HG02973 (cell line): Measurements from ENCODE around the gene CPS1.

Experiments
- ATAC-seq: cut with Tn5 transposase; IDR thresholded peaks from one replicate; pipeline ENCODE4 v1.9.1; 2021; ENCODE audit warnings: moderate library complexity; ENCODE audit not compliant: unreplicated experiment

Gene CPS1

DNA sequence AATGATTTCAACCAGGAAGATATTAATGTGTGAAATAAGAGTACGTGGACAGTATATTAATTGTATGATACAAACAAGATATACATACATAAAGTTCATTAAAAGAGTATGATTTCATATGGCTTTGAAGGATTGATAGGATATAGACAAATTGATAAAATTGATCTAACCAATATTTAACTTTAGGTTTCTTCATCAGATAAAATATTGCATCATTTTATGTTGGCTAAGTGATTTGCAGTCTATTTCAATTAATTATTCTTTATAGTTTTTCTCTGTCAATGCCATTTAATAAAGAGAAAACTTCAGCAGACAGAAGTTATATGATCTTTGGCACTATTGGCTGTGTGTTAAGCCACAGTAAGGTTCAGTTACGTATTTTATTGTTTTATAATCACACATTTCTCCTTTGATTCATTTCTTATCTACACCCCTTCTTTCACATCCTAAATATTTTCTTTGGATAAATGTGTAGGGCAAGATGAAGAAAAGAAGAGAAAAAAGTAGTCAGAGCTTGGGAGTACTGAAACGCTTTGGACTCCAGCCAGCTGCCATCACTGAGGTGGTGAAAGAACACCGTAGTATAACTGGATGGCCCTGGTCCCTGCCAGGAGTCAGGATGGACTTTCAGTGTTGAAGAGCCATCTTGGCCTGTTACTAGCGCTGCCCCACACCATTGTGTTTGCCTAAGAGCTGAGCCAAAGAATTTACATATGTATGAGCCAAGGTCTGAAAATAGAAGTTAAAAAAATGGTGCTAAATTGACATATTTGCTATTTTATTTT lies 9.8 kb upstream of the CPS1 start:
- no peak for ATAC-seq

DNA sequence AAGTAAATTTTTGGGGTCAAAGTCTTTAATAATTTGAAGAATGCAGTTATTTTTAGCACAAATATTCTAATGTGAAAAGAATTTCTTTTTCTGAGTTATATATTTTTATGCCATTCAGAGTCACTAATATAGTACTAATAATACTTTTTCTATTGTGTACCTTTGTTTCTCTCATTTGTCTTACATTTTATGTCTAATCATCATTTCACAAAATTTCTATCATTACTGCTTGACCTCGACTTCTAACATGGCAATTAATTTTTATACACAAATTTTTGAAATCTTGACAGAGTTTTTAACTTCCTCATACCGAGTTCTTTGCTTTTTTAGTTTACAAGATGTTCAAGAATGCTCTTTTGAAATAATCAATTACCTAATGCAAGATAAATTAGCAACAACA lies 8.4 kb upstream of the CPS1 start:
- ATAC-seq: no peak

DNA sequence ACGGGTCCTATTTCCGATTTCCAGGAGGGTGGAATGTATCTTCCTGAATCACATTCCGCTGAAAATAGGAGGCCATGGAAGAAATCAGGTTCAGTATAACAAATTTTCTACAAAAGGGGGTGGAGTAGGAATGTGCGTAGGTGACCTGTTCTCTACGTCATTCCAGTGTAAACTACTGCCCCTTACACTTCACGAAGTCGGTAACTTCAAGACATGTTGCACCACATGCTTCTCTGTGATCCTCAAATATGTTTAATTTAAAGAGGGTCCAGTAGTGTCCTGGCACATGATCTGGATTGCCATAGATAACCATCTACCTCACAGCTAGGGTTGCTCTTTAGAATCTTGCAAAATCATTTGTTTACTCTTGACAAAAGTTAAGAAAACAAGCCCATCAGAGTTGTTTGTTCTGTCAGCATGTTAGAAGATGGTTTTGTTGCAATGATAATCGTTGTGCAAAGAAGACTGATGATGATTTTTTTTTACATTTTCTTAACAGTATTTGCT lies 7.5 kb upstream of the CPS1 start:
- no peak for ATAC-seq

DNA sequence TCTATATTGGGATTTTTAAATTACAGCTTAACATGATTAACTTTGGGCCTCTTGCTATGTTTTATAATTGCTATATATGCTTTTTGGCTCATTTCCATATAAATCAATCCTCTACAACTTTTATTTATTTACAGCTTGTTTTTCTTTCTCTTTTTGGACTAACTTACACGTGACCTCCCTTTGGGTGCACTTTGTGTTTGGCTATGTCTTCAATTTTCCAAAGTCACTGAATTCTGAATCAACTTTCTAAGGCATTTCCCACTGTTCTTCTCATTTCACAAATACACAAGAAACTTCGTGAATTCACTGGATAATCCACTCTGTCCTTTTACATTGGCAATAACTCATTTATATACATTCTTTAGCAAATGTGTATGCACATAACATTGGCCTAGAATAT lies 5.4 kb upstream of the CPS1 start:
- no peak for ATAC-seq

DNA sequence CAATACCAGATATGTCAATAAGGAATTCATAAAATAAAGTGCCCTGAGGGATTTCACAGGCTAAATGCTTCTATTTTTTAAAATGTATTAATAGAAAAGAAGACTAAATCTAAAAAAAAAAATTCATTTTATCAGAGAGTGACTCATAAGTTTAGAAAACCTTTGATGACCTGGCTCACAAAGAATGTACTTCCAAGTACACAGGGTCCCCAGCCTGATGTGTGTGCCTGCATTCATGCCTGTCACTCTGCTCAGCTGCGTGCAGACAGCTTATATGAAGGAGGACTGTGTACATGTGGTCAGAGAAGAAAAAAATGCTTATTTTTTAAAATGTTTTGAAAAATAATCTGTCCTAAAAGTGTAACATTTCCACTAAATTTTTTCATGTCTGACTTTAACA lies 3.0 kb upstream of the CPS1 start:
- no peak for ATAC-seq

DNA sequence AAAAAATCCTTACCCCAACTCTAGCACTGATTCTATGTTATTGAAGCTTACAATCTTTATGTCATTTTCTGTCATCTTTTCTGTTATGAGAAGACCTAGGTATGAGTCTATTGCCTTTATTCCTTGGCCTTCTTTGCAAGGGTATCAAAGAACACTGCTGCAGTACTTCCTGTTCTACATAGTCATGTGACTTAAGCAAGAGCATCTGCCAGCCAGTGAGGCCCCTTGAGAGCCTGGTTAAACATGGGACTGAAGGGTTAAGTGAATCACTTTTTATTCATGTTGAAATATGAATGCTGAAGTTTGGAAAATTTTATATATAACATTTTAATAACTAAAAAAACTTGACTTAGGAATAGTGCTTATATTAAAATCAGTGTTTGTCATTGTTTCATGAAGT lies 844 bp upstream of the CPS1 start:
- no peak for ATAC-seq

DNA sequence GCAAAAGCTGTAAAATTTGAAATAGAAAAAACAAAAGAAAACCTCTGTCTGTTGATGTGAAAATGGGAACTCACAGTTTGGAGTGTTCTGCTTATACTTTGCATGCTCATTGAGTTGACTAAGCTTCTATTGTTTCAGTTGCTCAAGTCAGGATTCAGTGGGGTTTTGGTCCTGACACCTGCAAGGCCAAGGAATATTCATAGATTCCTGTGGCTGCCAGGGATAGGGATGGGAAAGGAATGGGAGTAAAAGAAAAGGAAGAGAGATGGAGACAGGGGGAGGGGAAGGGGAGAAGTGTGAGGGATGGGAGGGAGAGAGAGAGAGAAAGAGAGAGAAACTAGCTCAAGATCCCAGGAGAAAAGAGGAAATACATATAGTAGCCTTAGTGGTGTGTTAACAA lies 1.3 kb downstream of the CPS1 start:
- no peak for ATAC-seq

DNA sequence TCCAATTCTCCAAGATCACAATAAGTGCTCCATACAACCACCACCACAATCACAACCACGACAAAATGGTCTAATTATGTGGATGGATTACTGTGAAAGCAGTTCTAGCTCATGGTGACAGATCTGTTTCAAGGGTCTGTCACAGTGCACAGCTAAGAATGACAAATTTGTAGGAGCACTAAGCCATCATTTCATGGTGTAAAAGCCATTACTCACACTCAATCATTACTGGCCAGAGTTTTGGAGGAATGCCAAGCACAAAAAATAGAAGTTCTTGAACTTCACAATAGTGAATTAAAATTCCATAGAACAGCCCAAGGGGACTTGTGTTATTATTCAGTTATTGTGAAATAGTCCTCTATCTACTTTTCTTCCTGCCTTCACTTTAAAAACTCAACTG lies 2.3 kb downstream of the CPS1 start:
- ATAC-seq: no peak

DNA sequence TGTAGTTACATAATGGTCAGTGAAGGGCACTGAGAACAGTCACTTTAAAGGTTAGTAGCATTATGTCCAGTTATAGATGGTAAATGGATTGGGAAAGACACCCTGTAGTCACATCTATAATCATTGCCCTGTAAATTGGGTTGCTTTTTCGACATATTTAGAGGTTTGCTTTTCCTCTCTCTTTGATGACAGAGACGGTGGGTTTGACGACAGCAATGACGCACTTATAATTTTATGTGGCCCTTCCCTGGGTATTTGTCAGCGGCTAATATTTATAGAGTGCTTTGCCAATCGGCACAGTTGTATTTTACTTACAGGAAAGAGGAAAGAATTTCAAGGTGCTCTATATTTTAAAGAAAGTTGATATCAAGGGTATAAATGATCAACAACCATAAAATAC lies 2.8 kb downstream of the CPS1 start:
- no peak for ATAC-seq

DNA sequence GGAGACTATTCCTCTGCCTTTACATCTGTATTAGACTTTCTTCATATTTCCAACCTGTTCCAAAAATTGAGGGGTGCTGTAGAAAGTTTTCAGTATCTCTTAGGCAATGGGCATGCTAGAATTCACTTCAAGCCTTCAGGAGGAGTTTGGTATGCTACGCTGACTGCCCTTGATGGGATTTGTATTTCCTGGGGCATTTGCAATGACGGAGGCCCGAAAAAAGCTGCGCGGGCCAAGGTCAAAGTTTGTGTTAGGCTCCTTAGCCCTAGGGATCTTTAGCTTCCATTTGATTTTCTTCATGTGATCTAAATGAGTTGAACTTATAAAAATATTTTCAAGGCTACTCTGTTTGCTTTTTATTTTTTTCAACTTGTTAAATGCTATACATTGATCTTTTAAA lies 5.1 kb downstream of the CPS1 start:
- ATAC-seq: no peak

DNA sequence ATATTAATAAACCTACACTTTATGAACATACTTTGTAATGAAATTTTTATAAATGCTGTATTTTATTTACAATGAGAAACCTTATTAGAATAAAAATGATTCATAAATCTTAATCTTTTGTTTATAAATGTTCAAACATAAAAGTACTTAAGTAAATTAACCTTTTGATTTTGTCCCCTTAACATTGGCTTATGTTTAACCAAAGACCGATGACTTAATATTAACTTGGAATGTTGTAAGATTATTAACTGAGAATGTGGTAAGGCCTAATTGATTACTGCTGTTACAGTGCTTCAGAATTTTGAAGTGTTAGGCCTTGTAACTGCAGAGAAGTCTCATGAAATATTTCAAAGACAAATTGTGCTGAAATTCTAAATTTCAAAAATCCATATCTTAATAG lies 5.7 kb downstream of the CPS1 start:
- ATAC-seq: no peak

DNA sequence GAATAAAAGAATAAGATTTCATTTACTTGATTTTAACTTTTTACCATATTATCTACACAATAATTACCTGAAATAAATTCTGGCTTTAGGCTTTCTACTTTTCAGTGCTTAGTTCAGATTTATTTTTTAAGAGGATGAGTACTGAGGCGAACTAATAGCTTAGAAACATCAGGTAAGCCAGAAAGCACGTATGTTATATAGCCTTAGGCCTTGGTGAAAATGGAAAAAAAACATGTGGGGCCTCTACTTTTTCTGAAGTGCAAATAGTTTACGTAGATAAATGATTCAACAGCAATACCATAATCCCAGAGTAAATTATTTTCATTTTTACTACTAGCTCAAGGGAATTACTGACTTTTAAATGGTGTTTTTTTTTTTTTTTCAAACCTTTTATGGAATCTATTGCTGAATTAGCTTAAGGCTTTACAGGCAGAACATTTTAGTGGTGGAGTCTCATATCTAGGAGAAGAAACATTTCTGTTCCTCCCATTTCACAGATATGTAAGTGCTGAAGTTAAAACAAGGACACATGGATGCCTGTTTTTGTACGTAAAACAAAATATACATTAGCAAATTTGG lies 6.2 kb downstream of the CPS1 start:
- no peak for ATAC-seq

DNA sequence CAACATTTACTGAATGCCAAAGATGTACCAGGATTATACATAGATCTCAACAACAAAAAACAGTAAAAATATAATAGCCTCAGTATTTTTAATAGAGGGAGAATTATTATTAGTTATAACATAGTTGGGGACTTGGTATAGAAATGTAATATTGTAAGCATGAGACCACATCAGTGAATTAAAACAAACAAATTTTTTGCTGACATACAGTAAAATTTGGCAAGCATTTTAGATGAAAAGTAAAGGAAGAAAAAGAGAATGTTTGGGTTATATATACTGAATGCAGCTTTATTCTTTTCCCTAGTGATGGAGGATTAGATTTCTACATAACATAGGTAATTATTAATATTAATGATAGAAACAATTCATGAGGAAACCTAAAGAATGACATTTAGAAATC lies 10.9 kb downstream of the CPS1 start:
- ATAC-seq: no peak

DNA sequence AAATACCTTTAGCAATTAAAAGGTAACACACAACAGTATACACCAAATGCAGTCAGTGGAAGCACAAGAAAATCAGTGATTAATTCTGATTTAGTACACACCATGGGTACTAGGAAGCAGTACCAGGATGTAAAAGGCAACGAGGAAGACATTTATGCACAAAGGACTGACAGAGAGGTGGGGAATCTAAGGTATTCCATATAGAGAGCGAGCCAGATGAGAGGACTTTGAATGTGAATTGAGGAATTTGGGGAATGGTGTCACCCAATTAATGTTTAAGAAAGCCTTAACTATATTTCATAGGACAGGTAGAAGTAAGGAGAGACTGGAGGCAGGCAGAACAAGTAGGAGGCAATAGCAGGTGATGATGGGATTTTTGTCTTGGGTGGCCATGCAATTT lies 11.7 kb downstream of the CPS1 start:
- ATAC-seq: no peak

DNA sequence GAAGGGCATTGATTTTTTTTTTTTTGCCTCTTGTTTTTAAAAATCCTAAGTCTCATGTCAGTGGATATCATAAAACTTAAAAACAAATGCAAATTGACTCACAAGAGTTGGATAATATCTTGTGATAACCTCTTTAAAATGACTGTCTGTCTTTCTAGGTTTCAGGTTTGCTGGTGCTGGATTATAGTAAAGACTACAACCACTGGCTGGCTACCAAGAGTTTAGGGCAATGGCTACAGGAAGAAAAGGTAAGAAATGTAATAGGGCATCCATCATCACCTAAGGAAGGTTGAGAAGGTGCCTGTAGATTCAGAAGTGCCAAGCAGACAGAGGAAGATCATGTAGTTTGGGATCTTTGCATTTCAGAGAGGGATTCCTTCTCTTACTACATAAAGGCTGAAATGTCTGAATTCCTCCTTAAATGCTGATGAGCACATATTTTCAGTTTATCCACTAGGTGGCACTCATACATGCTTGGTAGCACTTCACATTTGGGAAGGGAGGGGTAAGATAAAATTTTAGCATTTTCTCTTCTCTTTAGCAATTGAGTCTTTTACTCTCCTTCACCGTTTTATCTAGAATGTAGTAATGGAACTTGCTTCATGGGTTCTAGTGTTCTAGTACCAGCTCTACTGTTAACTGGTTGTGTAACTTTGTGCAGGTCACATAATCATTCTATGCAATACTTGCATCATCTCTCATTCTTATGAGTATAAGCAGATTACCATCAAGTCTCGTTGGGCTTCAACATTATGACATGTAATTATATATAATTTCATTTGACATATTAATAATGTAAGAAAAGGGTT lies 21.1 kb downstream of the CPS1 start:
- peak; percentile 93 for ATAC-seq

DNA sequence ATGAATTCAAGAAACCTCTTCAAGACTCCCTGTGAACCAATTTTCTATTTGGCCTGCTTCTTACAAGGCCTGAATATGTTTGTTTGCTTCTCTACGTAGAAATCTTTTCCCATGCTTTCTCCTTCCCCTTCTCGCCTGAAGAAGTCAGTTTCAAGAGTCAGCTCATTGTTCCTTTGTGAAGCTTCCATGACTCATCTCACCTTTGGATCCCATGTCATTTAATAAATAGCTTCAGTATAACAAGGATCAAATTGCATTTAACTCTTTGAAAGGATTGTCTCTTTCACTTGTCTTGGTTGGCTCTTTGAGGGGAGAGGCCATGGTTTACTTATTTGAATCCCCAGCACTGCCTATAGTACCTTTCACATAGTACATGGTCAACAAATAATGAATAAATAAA lies 28.4 kb downstream of the CPS1 start:
- ATAC-seq: no peak

DNA sequence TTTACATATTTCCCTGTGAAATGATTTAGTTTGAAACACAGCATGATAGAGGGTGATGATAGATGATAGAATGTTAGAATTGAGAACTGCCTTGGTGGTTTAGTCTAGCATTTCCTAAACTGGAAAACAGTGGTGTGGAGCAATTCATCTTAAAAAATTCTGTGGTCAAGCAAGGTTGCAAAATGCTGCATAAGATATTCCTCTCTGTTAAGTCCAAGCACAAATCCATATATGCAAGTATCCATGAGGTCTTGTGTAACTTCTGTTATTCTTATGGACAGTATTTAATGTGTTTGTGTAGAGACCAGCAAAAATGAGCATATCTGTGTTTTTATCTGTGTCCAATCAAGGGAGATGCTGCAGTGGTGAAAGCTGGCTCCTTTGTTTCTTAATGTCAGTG lies 30.0 kb downstream of the CPS1 start:
- ATAC-seq: no peak

DNA sequence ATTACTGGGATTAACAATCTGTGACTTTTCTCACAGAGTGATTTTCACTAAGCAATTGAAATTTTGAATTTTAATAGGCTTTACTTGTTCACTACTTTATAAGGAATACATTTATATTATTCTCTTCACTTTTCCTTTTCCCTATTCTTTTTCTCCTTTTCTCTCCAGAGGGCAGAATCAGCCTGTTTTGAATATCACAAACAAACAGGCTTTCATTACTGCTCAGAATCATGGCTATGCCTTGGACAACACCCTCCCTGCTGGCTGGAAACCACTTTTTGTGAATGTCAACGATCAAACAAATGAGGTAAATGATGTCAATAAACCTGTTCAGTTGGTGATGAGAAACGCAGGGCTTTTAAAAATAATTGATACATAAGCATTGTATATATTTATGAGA lies 35.3 kb downstream of the CPS1 start:
- no peak for ATAC-seq

DNA sequence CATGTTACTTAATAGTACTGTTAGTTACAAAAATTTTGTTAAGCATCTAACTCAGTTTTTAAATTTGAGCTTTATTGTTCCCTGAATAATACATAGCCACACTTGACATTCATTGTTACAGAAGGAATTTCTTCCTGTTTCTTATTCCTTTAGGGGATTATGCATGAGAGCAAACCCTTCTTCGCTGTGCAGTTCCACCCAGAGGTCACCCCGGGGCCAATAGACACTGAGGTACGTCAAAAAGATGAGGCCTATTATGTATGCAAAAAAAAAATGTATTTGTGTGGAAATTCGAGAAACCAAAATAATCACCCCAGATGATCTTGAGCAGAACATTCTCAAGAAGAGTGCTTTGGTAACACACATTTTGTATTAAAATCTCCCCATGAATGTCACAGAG lies 36.3 kb downstream of the CPS1 start:
- no peak for ATAC-seq

DNA sequence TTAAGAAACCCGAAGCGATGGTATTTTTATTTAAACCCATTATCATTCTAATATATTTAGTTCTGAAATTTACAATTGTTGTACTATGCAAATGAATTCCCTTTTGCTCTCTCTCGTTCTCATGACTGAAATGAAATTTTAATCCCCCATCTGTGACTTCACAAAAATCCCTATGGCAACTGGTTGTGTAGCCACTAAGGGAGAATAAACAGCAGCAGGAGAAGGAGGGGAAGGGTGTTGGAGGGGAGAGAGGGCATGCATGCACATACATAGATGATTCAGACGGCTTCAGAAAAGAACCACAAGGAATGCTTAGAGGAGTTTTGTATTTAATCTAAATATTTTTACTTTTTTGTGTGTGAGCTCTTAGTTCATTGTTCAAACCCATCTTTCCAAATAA lies 36.8 kb downstream of the CPS1 start:
- no peak for ATAC-seq

DNA sequence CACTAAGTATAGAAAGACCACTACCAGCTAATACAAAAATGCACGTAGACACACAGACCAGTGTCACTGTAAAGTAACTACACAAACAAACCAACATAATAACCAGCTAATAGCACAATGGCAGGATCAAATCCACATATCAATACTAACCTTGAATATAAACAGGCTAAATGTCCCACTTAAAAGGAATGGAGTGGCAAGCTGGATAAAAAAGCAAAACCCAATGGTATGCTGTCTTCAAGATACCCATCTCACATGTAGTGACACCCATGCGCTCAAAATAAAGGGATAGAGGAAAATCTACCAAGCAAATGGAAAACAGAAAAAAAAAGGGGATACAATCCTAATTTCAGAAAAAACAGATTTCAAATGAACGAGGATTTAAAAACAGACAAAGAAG lies 41.8 kb downstream of the CPS1 start:
- no peak for ATAC-seq

DNA sequence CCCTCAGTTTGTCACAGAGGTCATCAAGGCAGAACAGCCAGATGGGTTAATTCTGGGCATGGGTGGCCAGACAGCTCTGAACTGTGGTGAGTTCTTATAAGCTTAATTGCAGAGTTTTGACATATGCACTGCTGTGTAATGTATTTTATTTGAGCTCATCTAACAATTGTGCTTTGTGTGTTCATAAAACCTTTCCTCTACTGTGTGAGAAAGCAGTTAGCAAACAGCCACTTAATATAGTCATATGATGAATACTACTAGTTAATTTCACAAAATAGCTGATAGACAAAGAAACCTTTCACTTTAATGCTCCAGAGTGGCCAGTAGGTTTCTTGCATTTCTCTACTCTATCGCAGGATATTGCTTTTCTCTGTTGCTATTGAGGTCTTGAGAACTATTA lies 43.1 kb downstream of the CPS1 start:
- ATAC-seq: no peak
